Epithelial cell of proximal tubule (primary cell): ENCODE measurements around the gene HEATR5B. TPM values are rescaled to one million over a fixed set of nuclear protein-coding genes. Genes with fewer than 3 reads are reported as not detected.

Experiments
- DNase-seq: peaks from one replicate; pipeline ENCODE4 v3.0.0-alpha.2; 2011; ENCODE audit warnings: low read depth
- H3K4me3 ChIP-seq: 2 replicates; pipeline ENCODE4 v1.5.1; 2011; ENCODE audit warnings: low read depth, mild to moderate bottlenecking, low read length
- CTCF ChIP-seq: conservative IDR thresholded peaks from 2 replicates; pipeline ENCODE4 v1.5.1; 2012; ENCODE audit warnings: low read depth, mild to moderate bottlenecking, low read length
- total RNA-seq: library from RNA; depleted of rRNA; stranded (reverse); fragments of >200 nt; gene quantifications from 2 replicates; pipeline ENCODE4 v1.2.3, GENCODE V29; 2015

Gene HEATR5B
- total RNA-seq, 1 donor from 2014 or later, result 12.2 TPM

- DNase-seq, result no peak
- no peak for TF ChIP-seq CTCF
- no peak overlapping the region for H3K4me3 ChIP-seq
Measured at GRCh38 chr2:37052600-37053332, 31.4 kb downstream of the HEATR5B start.

- H3K4me3 ChIP-seq, result no peak overlapping the region
- no peak for DNase-seq
- no peak for TF ChIP-seq CTCF
Measured at GRCh38 chr2:37039580-37039979, 44.6 kb downstream of the HEATR5B start.

GRCh38 chr2:37037771-37038170 is 46.4 kb downstream of the HEATR5B start:
- no peak for TF ChIP-seq CTCF
- H3K4me3 ChIP-seq, result no peak overlapping the region
- DNase-seq, result no peak

GRCh38 chr2:37029758-37030157 is 54.4 kb downstream of the HEATR5B start:
- no peak for TF ChIP-seq CTCF
- DNase-seq, result no peak
- no peak overlapping the region for H3K4me3 ChIP-seq

- DNase-seq, result no peak
- no peak overlapping the region for H3K4me3 ChIP-seq
- TF ChIP-seq CTCF, result no peak
Measured at GRCh38 chr2:37026050-37026449, 58.1 kb downstream of the HEATR5B start.

GRCh38 chr2:37020887-37021796 is 63.0 kb downstream of the HEATR5B start:
- DNase-seq, result no peak

More at GRCh38 chr2:37020887-37021796, 63.0 kb downstream of the HEATR5B start:
- TF ChIP-seq CTCF, result no peak
- H3K4me3 ChIP-seq, result no peak overlapping the region
